ENCODE measurements around the gene ZFAND2B.

- no peak for TF ChIP-seq EZH2phosphoT487 (IDR thresholded peaks at IDR 0.05; ENCODE audit: borderline replicate concordance)
- no peak for TF ChIP-seq CTCF (IDR thresholded peaks at IDR 0.05 in 2 of 3, conservative IDR thresholded peaks at IDR 0.05 in 1 of 3; ENCODE audit: borderline replicate concordance in 1 of 3, insufficient read depth in 1 of 3, low read depth in 2 of 3, low read length in 2 of 3)
- no peak for TF ChIP-seq REST (IDR thresholded peaks at IDR 0.05; ENCODE audit: low read depth)
- no peak for TF ChIP-seq ELF1 (IDR thresholded peaks at IDR 0.05; ENCODE audit: borderline replicate concordance, low read depth)
Observed at GRCh38 chr2:219252570-219252899, 46.0 kb downstream of the ZFAND2B start.
